Kidney (tissue), 14 donors: ENCODE measurements around the gene CDK7. TPM values are rescaled to one million over a fixed set of nuclear protein-coding genes. Genes with fewer than 3 reads are reported as not detected.
A peak's percentile ranks its signal among the peaks of the same experiment; 100 is the strongest.

Experiments used
- DNase-seq, 5 donors: peaks; one replicate each; pipeline ENCODE4 v3.0.0-alpha.2; 2013 to 2020
- FAIRE-seq: peaks from 2 replicates; lab custom pipeline; 2012; peaks lifted over from hg19 to GRCh38; lab: Jason Lieb, UNC
- H3K27ac ChIP-seq, 2 donors: one replicate each; pipeline ENCODE4 v1.7.0; 2013; ENCODE audit warnings: low read depth in 2 of 2, low read length in 2 of 2, inconsistent platforms in 1 of 2
- H3K27me3 ChIP-seq: one replicate; pipeline ENCODE4 v1.7.1; 2013; ENCODE audit warnings: low read length, inconsistent platforms; ENCODE audit not compliant: control insufficient read depth, insufficient read depth
- H3K36me3 ChIP-seq, 3 donors: one replicate each; pipeline versions ENCODE4 v1.7.0 to v1.7.1; 2013; ENCODE audit warnings: low read length in 3 of 3, control low read depth in 1 of 3, inconsistent platforms in 1 of 3; ENCODE audit not compliant: insufficient read depth in 3 of 3, control insufficient read depth in 2 of 3
- H3K4me1 ChIP-seq, 3 donors: one replicate each; pipeline versions ENCODE4 v1.7.0 to v1.7.1; 2013; ENCODE audit warnings: low read length in 3 of 3, inconsistent platforms in 1 of 3, low read depth in 1 of 3; ENCODE audit not compliant: control insufficient read depth in 2 of 3, insufficient read depth in 2 of 3
- H3K4me3 ChIP-seq, 3 donors: one replicate each; pipeline versions ENCODE4 v1.7.0 to v1.8.1; 2013; ENCODE audit warnings: low read length in 3 of 3, control low read depth in 1 of 3, inconsistent platforms in 1 of 3
- H3K9ac ChIP-seq, 3 donors: one replicate each; pipeline versions ENCODE4 v1.7.0 to v1.7.1; 2013; ENCODE audit warnings: low read length in 3 of 3, control low read depth in 1 of 3, inconsistent platforms in 1 of 3
- H3K9me3 ChIP-seq, 3 donors: one replicate each; pipeline versions ENCODE4 v1.7.0 to v1.7.1; 2013; ENCODE audit warnings: low read length in 3 of 3, control low read depth in 1 of 3, inconsistent platforms in 1 of 3; ENCODE audit not compliant: control insufficient read depth in 2 of 3, insufficient read depth in 1 of 3
- CTCF ChIP-seq: IDR thresholded peaks from 3 replicates; pipeline ENCODE4 v1.5.1; 2012; ENCODE audit warnings: mild to moderate bottlenecking, moderate library complexity, borderline replicate concordance; ENCODE audit not compliant: insufficient read depth; ENCODE audit errors: extremely low read depth
- intact Hi-C: fragments of 100-400 bp; cut with DNase I; formaldehyde crosslinking; loops from one replicate; pipeline ENCODE4 v1.11.1; 2022
- polyA plus RNA-seq: library from polyadenylated mRNA; stranded (reverse); fragments of 350-450 nt; fragmentation: Illumina TruSeq; extraction: RNeasy Lipid Tissue Mini Kit (QIAGEN cat#74804); gene quantifications from one replicate; pipeline ENCODE4 v1.2.3, GENCODE V29; 2014; ENCODE audit warnings: low read depth, low replicate concordance; ENCODE audit not compliant: insufficient read depth
- total RNA-seq: library from RNA; stranded (reverse); fragmentation: NEBNext Ultra II Directional; extraction: Animal tissue kit (Norgen Biotek cat#: 25700); gene quantifications from one replicate; pipeline ENCODE4 v1.2.1, GENCODE V29; 2021
- donor health status: control.
- donor health status: control.
- donor health status: control.
- donor health status: control.
- donor health status: control.
- donor health status: DM: yes; HTN: yes; CAD: no.
- donor health status: Normal renal cell carcinoma (clear cell type).

Gene CDK7
- total and polyA plus RNA-seq, 2 donors from 2014 or later = 22.7 to 29.4 TPM

DNA sequence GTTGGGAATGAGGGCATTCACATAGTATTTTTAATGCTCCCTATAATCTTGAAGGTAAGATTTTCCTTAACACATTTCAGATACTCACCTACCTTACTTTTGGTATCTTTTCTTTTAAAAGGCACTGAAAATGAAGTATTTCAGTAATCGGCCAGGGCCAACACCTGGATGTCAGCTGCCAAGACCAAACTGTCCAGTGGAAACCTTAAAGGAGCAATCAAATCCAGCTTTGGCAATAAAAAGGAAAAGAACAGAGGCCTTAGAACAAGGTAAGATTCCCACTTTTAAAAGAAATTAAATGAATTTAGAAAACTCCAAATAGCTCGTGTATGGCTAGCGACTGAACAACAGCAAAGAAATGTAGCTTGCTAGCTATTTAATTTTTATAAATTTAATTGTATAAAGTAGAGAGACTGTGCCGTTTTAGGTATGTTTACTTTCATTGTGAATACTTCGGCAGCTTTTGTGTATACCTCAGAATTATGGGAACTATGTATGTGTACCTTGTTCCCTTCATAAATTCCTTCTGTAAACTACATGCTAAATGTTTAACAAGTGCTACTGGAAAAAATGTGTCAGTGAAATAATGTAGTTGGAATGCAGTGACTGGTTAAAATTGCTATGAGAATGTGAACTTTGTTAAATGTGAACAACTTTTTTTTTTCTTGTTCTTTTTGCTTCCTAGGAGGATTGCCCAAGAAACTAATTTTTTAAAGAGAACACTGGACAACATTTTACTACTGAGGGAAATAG lies 41.9 kb downstream of the CDK7 start:
- no peak for TF ChIP-seq CTCF
- H3K27ac ChIP-seq = peak overlapping the region in 1 of 2 donors; percentile 13
- H3K4me3 ChIP-seq = no peak overlapping the region
- peaks cover 0 to 16% (median 4%) of the 10 kb centered on the region in 3 donors for H3K36me3 ChIP-seq
- H3K27me3 ChIP-seq = no peaks in the 10 kb centered on the region
- FAIRE-seq (no peak), DNase-seq (peak in 1 of 5 donors; percentile 5)
- H3K4me1 ChIP-seq = no peaks in the 10 kb centered on the region
- no peaks in the 10 kb centered on the region for H3K9me3 ChIP-seq
- intact Hi-C loops = no loop called here
- H3K9ac ChIP-seq = no peak overlapping the region

- no peaks in the 10 kb centered on the region for H3K4me1 ChIP-seq
- no peak overlapping the region for H3K27ac ChIP-seq
- H3K36me3 ChIP-seq = peaks cover 0 to 16% (median 4%) of the 10 kb centered on the region in 3 donors
- no peak for TF ChIP-seq CTCF
- no peak overlapping the region for H3K9ac ChIP-seq
- FAIRE-seq (no peak), DNase-seq (no peak)
- H3K27me3 ChIP-seq = no peaks in the 10 kb centered on the region
- H3K4me3 ChIP-seq = no peak overlapping the region
- H3K9me3 ChIP-seq = no peaks in the 10 kb centered on the region
- intact Hi-C loops = no loop called here
These were observed 44.8 kb downstream of the CDK7 start for GRCh38 chr5:69279517-69279916.

DNA sequence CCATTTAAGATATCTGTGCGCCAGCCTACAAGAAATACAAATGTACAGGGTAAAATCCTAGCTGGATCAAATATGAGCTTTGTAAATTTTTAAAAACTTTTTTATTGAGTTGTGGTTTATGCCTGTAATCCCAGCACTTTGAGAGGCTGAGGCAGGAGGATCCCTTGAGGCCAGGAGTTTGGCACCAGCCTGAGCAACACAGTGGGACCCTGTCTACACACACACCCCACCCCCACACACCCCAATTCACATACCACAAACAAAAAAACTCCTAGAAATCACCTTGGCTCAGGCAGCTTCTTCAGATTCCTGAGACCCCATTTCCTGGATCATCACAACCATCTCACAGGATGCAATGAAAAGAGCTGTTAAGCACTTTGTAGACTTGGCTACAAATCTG lies 46.4 kb downstream of the CDK7 start:
- no peak for FAIRE-seq
- no peaks in the 10 kb centered on the region for H3K27me3 ChIP-seq
- intact Hi-C loops = no loop called here
- no peaks in the 10 kb centered on the region for H3K9me3 ChIP-seq
- peaks cover 0 to 16% (median 6%) of the 10 kb centered on the region in 3 donors for H3K36me3 ChIP-seq
- no peak overlapping the region for H3K27ac ChIP-seq
- DNase-seq = no peak
- no peak overlapping the region for H3K9ac ChIP-seq
- H3K4me1 ChIP-seq = no peaks in the 10 kb centered on the region
- H3K4me3 ChIP-seq = no peak overlapping the region
- TF ChIP-seq CTCF = no peak
